Fibroblast of peridontal ligament (primary cell): ENCODE measurements around the gene UBFD1.
A peak's percentile ranks its signal among the peaks of the same experiment; 100 is the strongest.
"Not testable (repeated sequence)": the region's sequence is repeated elsewhere in the genome, so short reads cannot be mapped to it uniquely, and the experiment has no call there.

Experiments used
- DNase-seq: peaks from one replicate; pipeline ENCODE4 v3.0.0-alpha.2; 2010; ENCODE audit errors: extremely low read depth

UBFD1 gene

DNA sequence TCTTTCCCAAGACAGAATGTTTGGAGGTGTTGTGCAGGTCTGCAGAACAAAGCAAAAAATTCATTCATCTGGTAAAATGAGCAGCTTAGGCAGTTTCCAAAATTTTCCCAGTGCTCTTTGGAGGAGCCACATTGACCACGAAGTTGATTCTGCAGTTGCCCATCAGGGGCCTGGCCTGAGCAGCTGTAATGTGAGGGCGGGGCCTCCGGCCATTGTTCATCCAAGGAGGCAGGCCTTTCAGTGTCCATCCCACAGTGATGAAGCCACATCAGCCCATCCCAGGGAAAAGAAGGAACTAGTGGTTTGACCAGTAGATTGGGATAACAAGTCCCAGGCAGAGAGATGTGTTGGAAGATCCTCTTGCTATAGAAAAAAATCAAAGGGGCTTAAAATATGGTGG lies 10.1 kb downstream of the UBFD1 start:
- no peak for DNase-seq

- no peak for DNase-seq
These were observed 13.6 kb downstream of the UBFD1 start for GRCh38 chr16:23570992-23571632.

GRCh38 chr16:23571895-23572294 lies 14.4 kb downstream of the UBFD1 start:
- DNase-seq = no peak

DNA sequence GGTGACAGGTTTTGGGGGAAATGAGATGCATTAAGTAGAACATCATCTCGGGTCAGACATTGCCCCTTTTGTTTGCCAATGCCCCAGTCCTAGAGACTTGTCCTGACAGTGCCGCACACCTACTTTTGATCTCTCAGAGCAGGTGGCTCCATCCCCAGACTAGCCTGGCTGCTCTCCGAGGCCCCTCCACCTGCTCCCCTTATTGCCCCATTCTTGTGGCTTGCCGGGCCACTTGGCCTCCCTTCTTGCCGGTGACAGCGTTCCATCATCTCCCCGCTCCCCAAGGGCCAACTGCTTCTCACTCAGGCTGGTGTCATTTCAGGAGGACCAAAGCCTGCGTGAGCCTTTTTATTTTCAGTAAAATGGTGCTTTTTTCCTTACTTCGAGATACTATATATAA lies 14.9 kb downstream of the UBFD1 start:
- DNase-seq = no peak

DNA sequence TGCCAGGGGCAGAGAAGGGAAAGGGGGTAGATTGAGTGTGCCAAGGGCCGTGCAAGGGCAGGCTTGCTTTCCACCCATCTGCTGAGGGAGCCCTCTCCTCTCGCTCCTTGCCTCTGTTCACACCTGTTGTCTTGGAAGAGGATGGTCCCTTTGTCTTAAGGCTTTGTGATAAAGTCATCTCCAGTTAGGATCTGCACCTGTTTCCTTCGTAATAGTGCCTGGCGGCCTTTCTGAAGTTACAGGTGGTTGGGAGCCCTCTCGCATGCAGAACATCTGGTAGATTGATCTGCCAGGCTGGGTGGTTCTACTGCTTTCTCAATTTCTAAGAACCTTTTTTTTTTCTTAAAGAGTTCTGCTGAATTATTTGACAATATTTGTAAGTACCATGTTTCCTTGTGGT lies 16.3 kb downstream of the UBFD1 start:
- DNase-seq = no peak

DNA sequence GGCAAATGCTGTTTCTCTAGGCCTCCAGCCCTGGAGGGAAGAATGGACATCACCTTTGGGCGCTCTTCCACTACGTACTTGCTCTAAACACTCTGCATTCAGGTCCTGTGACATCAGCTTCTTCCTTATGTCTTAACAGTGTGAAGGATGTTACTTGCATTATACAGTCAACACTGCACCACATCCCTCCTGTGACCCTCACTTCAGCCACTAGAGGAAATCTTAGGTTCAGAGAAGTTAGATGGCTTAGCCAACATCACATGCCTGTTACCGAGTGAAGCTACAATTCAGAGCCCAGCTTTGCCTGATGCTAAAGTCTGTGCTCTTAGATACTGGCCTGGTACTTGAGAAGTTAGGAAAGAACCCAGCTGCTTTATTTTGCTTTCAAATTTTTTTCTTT lies 18.3 kb downstream of the UBFD1 start:
- no peak for DNase-seq

DNA sequence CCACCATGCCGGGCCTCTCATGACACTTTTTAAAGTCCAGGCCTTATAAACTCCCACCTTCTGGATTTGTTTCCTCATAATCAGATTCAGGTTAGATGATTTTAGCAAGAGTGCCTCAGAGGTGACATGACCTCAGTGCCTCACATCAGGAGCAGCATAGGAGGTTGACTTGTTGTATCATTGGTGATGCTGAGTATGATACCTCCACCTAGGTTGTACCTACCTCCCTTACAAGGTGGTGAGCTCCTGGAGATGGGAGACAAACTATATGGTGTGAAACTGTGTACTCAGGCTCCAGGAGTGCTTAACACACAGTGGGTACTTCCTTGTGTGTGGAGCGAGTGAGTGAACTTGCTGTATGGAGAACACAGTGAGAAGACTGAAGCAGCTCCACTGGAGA lies 20.0 kb downstream of the UBFD1 start:
- DNase-seq = no peak

- peak; percentile 25 for DNase-seq
These were observed 20.7 kb downstream of the UBFD1 start for GRCh38 chr16:23578101-23578830.

GRCh38 chr16:23579371-23579770 lies 21.8 kb downstream of the UBFD1 start:
- no peak for DNase-seq

DNA sequence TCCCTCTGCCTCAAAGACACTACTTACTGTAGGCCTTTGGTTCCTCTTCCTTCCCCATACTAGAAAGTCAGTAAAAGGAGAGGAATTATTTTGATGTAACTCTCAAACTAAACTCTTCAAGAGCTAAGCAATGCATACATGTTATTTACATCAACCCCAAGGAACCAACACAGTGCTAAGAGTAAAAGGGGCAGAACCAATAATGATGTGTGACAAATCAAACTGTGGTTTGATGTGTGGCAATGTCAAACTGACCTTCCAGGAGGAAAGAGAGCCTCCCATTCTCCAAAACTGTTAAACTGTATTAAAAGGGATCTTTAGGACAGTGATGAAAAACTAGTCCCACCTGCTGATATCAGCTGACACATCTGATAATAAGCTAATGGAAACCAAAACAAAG lies 22.9 kb downstream of the UBFD1 start:
- DNase-seq = no peak

DNA sequence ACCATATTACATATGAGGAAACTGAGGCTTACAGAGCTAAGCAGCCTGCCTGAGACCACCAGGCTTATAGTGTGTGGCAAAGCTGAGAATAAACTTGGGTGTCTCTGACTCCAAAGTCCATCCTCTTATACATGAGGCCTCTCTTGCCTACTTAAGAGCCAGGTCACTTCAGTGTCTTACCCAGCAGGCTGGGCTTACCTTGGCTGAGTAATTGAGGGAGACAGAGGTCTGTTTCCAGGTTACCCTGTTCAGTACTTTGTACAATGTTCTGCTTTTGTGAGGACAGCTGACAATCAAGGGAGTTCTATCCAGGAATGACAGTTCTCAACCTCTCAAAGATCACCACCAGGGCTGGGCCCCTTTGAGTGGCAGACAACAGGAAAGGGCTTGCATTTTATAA lies 24.2 kb downstream of the UBFD1 start:
- no peak for DNase-seq

DNA sequence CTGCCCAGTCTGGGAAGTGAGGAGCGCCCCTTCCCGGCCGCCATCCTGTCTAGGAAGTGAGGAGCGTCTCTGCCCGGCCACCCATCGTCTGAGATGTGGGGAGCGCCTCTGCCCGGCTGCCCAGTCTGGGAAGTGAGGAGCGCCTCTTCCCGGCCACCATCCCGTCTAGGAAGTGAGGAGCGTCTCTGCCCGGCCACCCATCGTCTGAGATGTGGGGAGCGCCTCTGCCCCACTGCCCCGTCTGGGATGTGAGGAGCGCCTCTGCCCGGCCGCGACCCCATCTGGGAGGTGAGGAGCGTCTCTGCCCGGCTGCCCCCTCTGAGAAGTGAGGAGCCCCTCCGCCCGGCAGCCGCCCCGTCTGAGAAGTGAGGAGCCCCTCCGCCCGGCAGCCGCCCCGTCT lies 25.7 kb downstream of the UBFD1 start:
- DNase-seq = not testable (repeated sequence)

DNA sequence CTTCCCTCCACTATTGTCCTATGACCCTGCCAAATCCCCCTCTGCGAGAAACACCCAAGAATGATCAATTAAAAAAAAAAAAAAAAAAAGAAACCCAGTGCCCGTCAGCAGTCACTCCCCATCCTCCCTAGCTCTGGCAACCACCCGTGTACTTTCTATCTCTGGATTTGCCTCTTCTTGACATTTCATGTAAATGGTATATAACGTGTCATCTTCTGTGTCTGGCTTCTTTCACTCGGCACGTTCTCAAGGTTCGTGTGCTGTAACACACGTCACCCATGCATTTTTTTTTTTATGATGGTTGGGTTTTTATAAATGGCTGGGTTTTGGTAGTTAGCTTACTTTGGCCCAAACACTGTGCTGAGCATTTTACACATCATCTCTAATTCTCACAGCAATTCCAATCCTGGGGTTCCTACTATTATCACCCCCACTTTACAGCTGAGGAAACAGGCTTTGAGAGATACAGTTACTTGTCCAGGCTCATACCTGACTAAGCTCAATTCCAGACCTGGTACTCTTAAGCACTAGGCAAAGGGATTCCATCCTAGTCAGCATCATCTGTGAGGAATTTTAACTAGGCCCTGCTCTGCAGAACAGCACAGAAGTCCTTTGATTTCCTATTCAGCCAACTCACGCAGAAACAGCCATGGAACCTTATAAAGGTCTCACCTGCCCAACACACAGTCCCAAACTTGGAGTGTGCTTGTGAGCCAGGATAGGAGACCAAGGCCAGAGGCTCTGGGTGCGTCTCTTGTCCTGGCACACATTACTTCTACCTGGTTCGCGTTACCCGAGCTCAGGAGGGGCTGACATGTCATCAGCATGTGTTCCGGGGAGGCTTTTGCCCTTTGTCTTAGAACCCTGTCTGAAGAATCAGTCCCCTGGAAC lies 26.9 kb downstream of the UBFD1 start:
- DNase-seq = no peak

GRCh38 chr16:23587726-23588125 lies 30.2 kb downstream of the UBFD1 start:
- DNase-seq = peak; percentile 77

GRCh38 chr16:23590181-23590580 lies 32.7 kb downstream of the UBFD1 start:
- no peak for DNase-seq

DNA sequence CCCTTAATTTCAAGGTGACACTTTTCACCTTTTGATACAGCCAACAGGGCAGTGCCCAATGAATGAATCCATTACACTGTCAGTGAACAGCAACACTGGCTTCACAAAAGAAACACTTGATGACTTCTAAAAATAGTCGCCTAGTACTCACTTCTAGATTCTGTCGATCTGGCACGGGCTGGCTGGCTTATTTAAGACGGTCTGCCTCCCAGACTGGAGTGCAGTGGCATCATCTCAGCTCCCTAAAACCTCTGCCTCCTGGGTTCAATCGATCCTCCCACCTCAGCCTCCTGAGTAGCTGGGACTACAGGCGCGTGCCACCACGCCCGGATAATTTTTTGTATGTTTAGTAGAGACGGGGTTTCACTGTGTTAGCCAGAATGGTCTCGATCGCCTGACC lies 36.7 kb downstream of the UBFD1 start:
- no peak for DNase-seq

GRCh38 chr16:23595246-23595950 lies 37.9 kb downstream of the UBFD1 start:
- DNase-seq = peak; percentile 3

- peak; percentile 74 for DNase-seq
These were observed 38.6 kb downstream of the UBFD1 start, which contains the start of gene NDUFAB1 for GRCh38 chr16:23595951-23596720. Gene NDUFAB1, minus strand, starts transcription at chr16:23596316. Its CDS starts 26 bp downstream, at chr16:23596290.

- no peak for DNase-seq
These were observed 39.7 kb downstream of the UBFD1 start for GRCh38 chr16:23597003-23597756.

DNA sequence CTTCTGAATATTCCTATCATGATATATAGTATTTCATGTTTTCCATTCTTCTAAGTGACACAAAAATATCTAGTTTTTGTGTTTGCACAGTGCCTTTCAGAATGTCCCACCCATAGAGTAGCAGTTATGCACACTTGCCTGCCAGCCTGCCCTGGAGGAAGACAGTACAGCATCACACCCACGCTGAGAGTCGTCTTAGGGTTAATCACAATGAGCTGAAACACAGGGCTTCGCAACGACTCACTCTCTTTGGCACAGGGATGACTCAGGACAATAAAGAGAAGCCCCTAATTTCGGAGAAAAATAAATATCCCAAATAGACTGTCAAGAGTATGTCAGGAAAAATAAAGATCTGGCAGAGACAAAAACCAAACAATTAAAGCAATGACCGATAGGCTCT lies 50.2 kb downstream of the UBFD1 start:
- no peak for DNase-seq
